Glutamatergic neuron (in vitro differentiated cells): ENCODE data around the gene ATP10B. TPM values are rescaled to one million over a fixed set of nuclear protein-coding genes. Genes with fewer than 3 reads are reported as not detected.

Experiments used
- DNase-seq: peaks from one replicate; pipeline ENCODE4 v3.0.0; 2022
- H3K27ac Mint-ChIP-seq: one replicate; pipeline ENCODE4 v1.8.0; 2020; ENCODE audit warnings: mild to moderate bottlenecking, mixed read lengths, inconsistent platforms; ENCODE audit not compliant: unreplicated experiment
- H3K27me3 Mint-ChIP-seq: one replicate; pipeline ENCODE4 v1.8.0; 2020; ENCODE audit warnings: mild to moderate bottlenecking, moderate library complexity, mixed read lengths, inconsistent platforms; ENCODE audit not compliant: unreplicated experiment
- H3K36me3 Mint-ChIP-seq: one replicate; pipeline ENCODE4 v1.8.0; 2020; ENCODE audit warnings: mild to moderate bottlenecking, mixed read lengths, inconsistent platforms; ENCODE audit not compliant: unreplicated experiment
- H3K4me1 Mint-ChIP-seq: one replicate; pipeline ENCODE4 v1.8.0; 2020; ENCODE audit warnings: mild to moderate bottlenecking, low read depth, mixed read lengths, inconsistent platforms; ENCODE audit not compliant: unreplicated experiment
- H3K4me3 Mint-ChIP-seq: one replicate; pipeline ENCODE4 v1.8.0; 2020; ENCODE audit warnings: mild to moderate bottlenecking, mixed read lengths, inconsistent platforms; ENCODE audit not compliant: unreplicated experiment
- H3K9me3 Mint-ChIP-seq: one replicate; pipeline ENCODE4 v1.8.0; 2020; ENCODE audit warnings: mild to moderate bottlenecking, moderate library complexity, mixed read lengths, inconsistent platforms; ENCODE audit not compliant: unreplicated experiment
- CTCF ChIP-seq: fragments of 200-600 bp; sonication (generic); IDR thresholded peaks from one replicate; pipeline ENCODE4 v1.5.0; 2021; ENCODE audit not compliant: partially characterized antibody, unreplicated experiment
- total RNA-seq: library from RNA; stranded (reverse); fragmentation: NEBNext Ultra II Directional; extraction: Animal tissue kit (Norgen Biotek cat#: 25700); gene quantifications from one replicate; pipeline ENCODE4 v1.2.1, GENCODE V29; 2021; ENCODE audit not compliant: unreplicated experiment

ATP10B gene
- total RNA-seq, 1 donor from 2014 or later: not detected

DNA sequence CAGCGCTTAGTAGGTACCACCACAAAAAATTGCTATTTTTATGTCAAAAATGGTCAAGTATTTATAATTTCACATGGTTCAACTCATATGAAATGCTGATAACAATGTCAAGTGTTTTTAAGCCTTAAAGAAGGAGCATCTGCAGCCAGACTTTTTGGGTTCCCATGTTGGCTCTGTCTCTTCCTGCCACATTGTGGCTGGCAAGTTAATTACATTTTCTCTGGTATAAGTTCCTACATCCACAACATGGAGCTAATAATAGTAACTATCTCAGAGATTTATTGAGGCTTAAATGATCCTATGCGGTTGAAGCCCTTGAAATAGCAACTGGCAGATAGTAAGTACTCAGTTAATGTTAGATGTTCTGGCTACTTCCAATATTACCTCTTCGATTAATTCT, 5.4 kb downstream of the ATP10B start:
- Mint-ChIP-seq H3K36me3 (no peaks in the 10 kb centered on the region), H3K27me3 (peaks cover 2% of the 10 kb centered on the region), H3K4me1 (no peaks in the 10 kb centered on the region), H3K4me3 (no peak overlapping the region), H3K9me3 (peaks cover 1% of the 10 kb centered on the region), H3K27ac (no peak overlapping the region)
- no peak for DNase-seq
- TF ChIP-seq CTCF: no peak

GRCh38 chr5:160844177-160844576, 7.8 kb downstream of the ATP10B start:
- Mint-ChIP-seq H3K36me3 (no peaks in the 10 kb centered on the region), H3K4me1 (no peaks in the 10 kb centered on the region), H3K27ac (no peak overlapping the region), H3K27me3 (no peaks in the 10 kb centered on the region), H3K9me3 (peaks cover 1% of the 10 kb centered on the region), H3K4me3 (no peak overlapping the region)
- no peak for DNase-seq
- no peak for TF ChIP-seq CTCF

GRCh38 chr5:160843240-160843639, 8.8 kb downstream of the ATP10B start:
- no peak overlapping the region for H3K27ac Mint-ChIP-seq
- H3K4me1 Mint-ChIP-seq: no peaks in the 10 kb centered on the region
- H3K4me3 Mint-ChIP-seq: no peak overlapping the region
- DNase-seq: no peak
- H3K27me3 Mint-ChIP-seq: no peaks in the 10 kb centered on the region
- H3K9me3 Mint-ChIP-seq: peaks cover 1% of the 10 kb centered on the region
- no peak for TF ChIP-seq CTCF
- no peaks in the 10 kb centered on the region for H3K36me3 Mint-ChIP-seq

DNA sequence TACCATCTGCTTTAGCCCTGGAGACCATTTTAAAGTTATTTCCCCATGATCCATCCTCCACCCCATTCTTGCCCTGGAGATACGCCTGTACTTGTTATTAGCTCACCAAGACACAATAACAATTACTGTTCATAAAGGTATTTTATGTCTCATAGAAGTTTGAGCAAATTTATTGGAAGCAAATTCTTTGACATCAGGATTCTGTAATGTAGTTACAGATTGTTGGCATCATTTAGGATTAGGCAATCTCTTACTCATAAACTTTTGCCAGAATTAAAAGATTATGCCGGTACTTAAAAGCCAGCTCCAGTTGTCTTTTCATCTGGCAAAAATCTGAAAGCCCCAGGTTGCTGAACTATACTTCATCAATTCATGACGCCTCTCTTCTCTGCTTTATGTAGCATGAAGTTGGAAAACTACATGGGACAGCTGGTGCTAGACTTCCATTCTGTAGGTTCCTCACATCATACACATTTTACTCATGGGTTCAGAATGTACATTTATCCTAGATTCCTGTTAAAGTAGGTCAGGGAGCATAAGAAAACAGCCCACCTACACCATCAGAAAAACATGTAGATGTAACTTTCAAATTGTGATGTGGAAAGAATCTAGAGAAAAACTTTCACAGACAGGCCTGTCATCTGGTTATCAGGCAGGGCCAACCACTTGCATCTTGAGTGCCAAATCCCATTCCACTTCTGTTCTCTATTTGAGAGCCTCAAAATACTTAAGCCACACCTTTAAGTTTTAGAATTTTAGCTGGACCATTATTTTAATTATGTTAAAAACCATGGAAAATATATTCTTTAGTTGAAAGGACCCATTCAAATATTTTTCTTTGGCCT, 14.0 kb downstream of the ATP10B start:
- no peaks in the 10 kb centered on the region for H3K9me3 Mint-ChIP-seq
- no peaks in the 10 kb centered on the region for H3K27me3 Mint-ChIP-seq
- DNase-seq: no peak
- no peaks in the 10 kb centered on the region for H3K36me3 Mint-ChIP-seq
- H3K27ac Mint-ChIP-seq: no peak overlapping the region
- no peaks in the 10 kb centered on the region for H3K4me1 Mint-ChIP-seq
- TF ChIP-seq CTCF: no peak
- no peak overlapping the region for H3K4me3 Mint-ChIP-seq

GRCh38 chr5:160837211-160837610, 14.8 kb downstream of the ATP10B start:
- no peak overlapping the region for H3K4me3 Mint-ChIP-seq
- H3K4me1 Mint-ChIP-seq: no peaks in the 10 kb centered on the region
- DNase-seq: no peak
- no peaks in the 10 kb centered on the region for H3K9me3 Mint-ChIP-seq
- H3K27me3 Mint-ChIP-seq: no peaks in the 10 kb centered on the region
- no peak for TF ChIP-seq CTCF
- H3K36me3 Mint-ChIP-seq: no peaks in the 10 kb centered on the region
- no peak overlapping the region for H3K27ac Mint-ChIP-seq
